AG04449 (cell line): Measurements from ENCODE around the gene C12orf76.
"Not testable (repeated sequence)": the region's sequence is repeated elsewhere in the genome, so short reads cannot be mapped to it uniquely, and the experiment has no call there.

ENCODE experiments used
- CTCF ChIA-PET: fragments of 350-600 bp; formaldehyde crosslinking; extraction: SDS; loops from one replicate; lab custom pipeline; 2021; ENCODE audit warnings: antibody characterized with exemption; lab: Yijun Ruan, JAX
- POLR2A ChIA-PET: fragments of 400-600, 350-600 bp; formaldehyde crosslinking; extraction: SDS; loops from one replicate; lab custom pipeline; 2020; ENCODE audit warnings: antibody characterized with exemption, inconsistent platforms; lab: Yijun Ruan, JAX
- DNase-seq: peaks from one replicate; pipeline ENCODE4 v3.0.0-alpha.2; 2010; ENCODE audit warnings: low read depth, low spot score
- H3K4me3 ChIP-seq: 2 replicates; pipeline ENCODE4 v1.5.1; 2011; ENCODE audit warnings: low read depth, mild to moderate bottlenecking, control low read depth, low read length
- TF ChIP-seq, protein P1 (sequence below): IDR thresholded peaks from one replicate; pipeline ENCODE4 v1.5.1; 2011; ENCODE audit warnings: mild to moderate bottlenecking, moderate library complexity, low read length, control low read depth, inconsistent platforms; ENCODE audit not compliant: insufficient read depth; ENCODE audit errors: missing control alignments

C12orf76 gene

DNA sequence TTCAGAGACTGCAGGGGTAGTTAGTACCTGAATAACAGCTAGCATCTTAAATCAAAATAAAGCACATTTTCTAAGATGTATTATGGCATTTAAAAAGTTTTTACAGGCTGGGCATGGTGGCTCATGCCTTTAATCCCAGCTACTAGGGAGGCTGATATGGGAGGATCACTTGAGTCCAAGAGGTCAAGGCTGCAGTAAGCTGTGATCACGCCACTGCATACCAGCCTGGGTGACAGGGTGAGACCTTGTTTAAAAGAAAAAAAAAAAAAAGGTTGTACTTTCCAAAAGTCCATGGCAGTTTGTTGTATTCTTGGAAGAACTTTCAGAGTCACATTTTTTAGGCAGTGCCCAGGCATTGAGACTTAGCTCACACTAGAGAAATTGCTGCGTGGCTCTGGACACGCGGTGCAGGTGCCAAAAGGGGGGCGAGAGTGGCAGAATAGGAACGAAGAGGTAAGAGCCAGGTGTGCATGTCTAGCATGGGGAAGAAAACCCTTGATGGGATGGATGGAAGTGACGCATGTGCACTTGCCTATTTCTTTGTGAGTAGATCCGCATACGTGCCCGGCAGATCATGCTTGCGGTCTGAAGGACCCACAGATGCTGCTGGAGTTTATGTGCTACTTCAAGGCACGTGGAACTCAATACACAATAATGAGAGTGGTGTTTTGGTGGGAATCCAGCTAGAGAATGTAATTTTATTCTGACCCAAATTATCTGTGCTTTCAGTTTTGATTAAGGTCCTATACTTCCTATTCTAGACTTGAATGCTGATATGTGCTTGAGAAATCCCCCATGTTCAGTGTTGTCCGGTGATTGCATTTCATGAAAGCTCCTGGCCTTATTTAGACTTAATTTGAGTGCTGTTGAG lies 37.2 kb downstream of the C12orf76 start:
- TF ChIP-seq, protein P1, sequence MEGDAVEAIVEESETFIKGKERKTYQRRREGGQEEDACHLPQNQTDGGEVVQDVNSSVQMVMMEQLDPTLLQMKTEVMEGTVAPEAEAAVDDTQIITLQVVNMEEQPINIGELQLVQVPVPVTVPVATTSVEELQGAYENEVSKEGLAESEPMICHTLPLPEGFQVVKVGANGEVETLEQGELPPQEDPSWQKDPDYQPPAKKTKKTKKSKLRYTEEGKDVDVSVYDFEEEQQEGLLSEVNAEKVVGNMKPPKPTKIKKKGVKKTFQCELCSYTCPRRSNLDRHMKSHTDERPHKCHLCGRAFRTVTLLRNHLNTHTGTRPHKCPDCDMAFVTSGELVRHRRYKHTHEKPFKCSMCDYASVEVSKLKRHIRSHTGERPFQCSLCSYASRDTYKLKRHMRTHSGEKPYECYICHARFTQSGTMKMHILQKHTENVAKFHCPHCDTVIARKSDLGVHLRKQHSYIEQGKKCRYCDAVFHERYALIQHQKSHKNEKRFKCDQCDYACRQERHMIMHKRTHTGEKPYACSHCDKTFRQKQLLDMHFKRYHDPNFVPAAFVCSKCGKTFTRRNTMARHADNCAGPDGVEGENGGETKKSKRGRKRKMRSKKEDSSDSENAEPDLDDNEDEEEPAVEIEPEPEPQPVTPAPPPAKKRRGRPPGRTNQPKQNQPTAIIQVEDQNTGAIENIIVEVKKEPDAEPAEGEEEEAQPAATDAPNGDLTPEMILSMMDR = no peak
- no peak overlapping the region for H3K4me3 ChIP-seq
- no peak for DNase-seq
- ChIA-PET POLR2A (no interaction called here), CTCF (interaction anchor here (3.1 kb wide), 1 partner anchor 10 kb away, joined by 15 read pairs; no protein-coding TSS in a partner anchor)

DNA sequence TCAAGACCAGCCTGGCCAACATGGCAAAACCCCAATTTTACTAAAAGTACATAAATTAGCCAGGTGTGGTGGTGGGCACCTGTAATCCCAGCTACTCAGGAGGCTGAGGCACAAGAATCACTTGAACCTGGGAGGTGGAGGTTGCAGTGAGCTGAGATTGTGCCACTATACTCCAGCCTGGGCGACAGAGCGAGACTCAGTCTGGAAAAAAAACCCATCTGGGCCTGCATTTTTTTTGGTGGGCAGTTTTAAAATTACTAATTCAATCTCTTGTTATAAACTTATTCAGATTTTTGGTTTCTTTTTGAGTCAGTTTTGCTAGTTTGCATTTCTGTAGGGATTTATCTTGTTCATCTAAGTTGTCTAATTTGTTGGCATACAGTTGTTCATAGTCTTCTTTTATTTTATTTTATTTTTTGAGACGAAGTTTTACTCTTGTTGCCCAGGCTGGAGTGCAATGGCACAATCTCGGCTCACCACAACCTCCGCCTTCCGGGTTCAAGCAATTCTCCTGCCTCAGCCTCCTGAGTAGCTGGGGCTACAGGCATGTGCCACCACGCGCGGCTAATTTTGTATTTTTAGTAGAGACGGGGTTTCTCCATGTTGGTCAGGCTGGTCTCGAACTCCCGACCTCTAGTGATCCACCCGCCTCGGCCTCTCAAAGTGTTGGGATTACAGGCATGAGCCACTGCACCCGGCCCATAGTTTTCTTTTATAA lies 39.5 kb downstream of the C12orf76 start:
- POLR2A ChIA-PET, DNase-seq: not testable (repeated sequence)

DNA sequence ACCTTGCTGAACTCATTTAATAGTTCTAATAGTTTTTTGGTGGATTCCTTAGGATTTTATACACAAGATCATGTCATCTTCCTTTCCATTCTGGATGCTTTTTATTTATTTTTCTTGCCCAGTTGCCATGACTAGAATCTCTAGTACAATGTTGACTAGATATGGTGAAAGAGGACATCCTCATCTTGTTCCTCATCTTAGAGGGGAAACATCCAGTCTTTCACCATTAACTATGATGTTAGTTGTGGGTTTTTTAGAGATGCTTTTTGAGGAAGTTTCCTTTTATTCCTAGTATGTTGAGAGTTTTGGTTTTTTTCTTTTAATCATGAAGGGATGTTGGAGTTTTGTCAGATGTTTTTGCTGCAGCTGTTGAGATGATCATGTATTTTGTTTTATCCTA lies 40.4 kb downstream of the C12orf76 start:
- ChIA-PET POLR2A (no interaction called here), CTCF (no interaction called here)
- H3K4me3 ChIP-seq = no peak overlapping the region
- TF ChIP-seq, protein P1 = no peak
- DNase-seq = no peak

More for the DNA sequence above, 39.5 kb downstream of the C12orf76 start:
- CTCF ChIA-PET, H3K4me3 ChIP-seq: not testable (repeated sequence)

DNA sequence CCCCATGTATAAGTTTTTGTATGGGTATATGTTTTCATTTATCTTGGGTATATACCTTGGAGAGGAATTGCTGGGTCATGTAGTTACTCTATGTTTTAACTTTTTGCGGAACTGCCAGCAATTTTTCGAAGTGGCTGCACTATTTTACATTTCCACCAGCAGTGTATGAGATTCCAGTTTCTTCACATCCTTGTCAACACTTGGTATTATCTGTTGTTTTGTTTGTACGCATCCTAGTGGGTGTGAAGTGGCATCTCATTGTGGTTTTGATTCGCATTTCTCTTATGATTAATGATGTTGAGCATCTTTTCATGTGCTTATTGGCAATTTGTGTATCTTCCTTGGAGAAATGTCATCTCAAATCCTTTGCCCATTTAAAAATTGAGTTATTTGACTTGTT lies 42.2 kb downstream of the C12orf76 start:
- DNase-seq = no peak
- H3K4me3 ChIP-seq = no peak overlapping the region
- ChIA-PET CTCF (no interaction called here), POLR2A (no interaction called here)
- TF ChIP-seq, protein P1 = no peak

DNA sequence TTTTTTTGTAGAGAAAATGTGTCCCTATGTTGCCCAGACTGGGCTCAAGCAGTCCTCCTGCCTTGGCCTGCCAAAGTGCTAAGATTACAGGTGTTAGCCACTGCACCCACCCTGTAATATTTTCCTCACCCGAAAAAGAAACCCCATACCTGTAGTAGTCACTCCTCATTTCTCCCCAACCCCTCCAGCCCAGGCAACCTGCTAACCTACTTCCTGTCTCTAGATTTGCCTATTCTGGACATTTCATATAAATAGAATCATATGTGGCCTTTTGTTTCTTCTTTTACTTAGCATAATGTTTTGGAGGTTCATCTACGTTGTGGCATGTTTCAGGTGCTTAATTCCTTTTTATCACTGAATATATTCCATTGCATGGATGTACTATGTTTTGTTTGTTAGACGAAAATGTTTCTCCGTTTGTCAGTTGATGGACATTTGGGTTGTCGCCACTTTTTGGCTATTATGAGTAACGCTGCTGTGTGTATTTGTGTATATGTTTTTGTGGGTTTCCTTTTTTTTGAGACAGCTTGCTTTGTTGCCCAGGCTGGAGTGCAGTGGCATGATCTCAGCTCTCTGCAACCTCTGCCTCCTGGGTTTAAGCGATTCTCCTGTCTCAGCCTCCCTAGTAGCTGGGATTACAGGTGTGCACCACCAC lies 42.9 kb downstream of the C12orf76 start:
- CTCF ChIA-PET = interaction anchor here (1.3 to 1.5 kb wide), 2 partner anchors 15 to 73 kb away, joined by 3 to 4 read pairs; no protein-coding TSS in a partner anchor
- POLR2A ChIA-PET = no interaction called here
- DNase-seq = no peak
- TF ChIP-seq, protein P1 = no peak
- H3K4me3 ChIP-seq = no peak overlapping the region

DNA sequence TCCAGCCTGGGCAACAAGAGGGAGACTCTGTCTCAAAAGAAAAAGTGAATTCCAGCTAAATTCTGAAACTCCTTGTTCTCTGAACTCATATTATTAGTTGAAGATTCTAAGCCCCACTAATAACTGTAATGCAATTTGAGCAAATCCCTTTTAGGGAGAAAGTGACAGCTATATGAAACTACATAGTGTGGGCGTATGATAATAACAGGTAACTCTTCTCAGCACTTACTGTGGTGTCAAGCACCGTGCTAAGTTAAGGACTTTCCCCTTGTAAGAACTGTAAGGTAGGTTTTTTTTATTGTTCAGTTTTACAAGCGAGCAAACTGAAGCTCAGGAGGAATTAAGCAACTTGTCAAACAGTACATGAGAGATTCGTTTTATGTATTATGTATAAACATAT lies 43.7 kb downstream of the C12orf76 start:
- TF ChIP-seq, protein P1 = no peak
- H3K4me3 ChIP-seq = no peak overlapping the region
- ChIA-PET CTCF (interaction anchor here (0.6 to 1.5 kb wide), 5 partner anchors 8 to 427 kb away, joined by 3 to 4 read pairs (median 3); no protein-coding TSS in a partner anchor), POLR2A (no interaction called here)
- DNase-seq = no peak
